GM18511 (cell line): ENCODE data around the gene VMAC.
"Not testable (repeated sequence)": the region's sequence is repeated elsewhere in the genome, so short reads cannot be mapped to it uniquely, and the experiment has no call there.

Source experiments
- ATAC-seq: cut with Tn5 transposase; IDR thresholded peaks from one replicate; pipeline ENCODE4 v1.9.1; 2021; ENCODE audit warnings: mild to moderate bottlenecking, moderate library complexity; ENCODE audit not compliant: unreplicated experiment

Gene VMAC

DNA sequence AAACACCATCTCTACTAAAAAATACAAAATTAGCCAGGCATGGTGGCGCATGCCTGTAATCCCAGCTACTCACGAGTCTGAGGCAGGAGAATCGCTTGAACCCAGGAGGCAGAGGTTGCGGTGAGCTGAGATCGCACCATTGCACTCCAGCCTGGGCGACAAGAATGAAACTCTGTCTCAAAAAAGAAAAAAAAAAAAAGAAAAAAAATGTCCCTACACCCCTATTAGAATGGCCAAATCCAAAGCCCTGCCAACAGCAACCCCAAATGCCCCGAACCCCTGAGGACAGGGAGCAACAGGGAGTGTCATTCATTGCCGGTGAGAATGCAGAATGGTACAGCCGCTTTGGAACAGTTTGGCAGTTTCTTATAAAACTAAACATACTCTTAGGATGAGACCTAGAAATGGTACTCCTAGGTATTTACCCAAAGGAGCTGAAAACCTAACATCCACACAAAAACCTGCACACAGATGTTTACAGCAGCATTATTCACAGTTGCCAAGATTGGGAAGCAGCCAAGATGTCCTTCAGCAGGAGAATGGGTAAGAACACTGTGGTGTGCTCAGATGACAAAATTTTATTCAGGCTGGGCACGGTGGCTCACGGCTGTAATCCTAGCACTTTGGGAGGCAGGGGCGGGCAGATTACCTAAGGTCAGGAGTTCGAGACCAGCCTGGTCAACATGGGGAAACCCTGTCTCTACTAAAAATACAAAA is 21.4 kb upstream of the VMAC start:
- ATAC-seq, result not testable (repeated sequence)

GRCh38 chr19:5884065-5884811 is 20.4 kb upstream of the VMAC start:
- not testable (repeated sequence) for ATAC-seq

GRCh38 chr19:5889288-5889971 is 15.2 kb upstream of the VMAC start:
- no peak for ATAC-seq

GRCh38 chr19:5890099-5890498 is 14.6 kb upstream of the VMAC start:
- ATAC-seq, result no peak

DNA sequence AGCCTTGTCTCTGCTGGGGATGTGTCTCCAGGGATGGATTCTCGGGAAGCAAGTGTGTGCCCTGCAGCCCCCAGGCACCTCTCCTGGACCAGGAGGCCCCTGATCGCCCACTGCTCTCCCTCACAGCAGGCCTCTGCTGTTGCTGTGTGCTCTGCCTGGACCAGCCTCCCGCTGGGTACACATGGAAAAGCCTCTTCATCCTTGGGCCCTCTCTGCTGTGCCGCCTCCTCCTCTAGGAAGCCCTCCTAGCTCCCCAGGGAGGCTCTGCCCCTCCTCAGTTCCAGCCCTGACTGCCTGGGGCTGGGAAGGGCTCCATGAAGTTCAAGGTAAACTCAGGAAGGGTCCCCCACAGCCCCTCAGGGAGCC is 13.1 kb upstream of the VMAC start:
- ATAC-seq, result no peak

- ATAC-seq, result no peak
Measured at GRCh38 chr19:5891938-5892771, 12.5 kb upstream of the VMAC start.

GRCh38 chr19:5892772-5893275 is 11.8 kb upstream of the VMAC start:
- ATAC-seq, result no peak

GRCh38 chr19:5893296-5893903 is 11.3 kb upstream of the VMAC start:
- ATAC-seq, result no peak

DNA sequence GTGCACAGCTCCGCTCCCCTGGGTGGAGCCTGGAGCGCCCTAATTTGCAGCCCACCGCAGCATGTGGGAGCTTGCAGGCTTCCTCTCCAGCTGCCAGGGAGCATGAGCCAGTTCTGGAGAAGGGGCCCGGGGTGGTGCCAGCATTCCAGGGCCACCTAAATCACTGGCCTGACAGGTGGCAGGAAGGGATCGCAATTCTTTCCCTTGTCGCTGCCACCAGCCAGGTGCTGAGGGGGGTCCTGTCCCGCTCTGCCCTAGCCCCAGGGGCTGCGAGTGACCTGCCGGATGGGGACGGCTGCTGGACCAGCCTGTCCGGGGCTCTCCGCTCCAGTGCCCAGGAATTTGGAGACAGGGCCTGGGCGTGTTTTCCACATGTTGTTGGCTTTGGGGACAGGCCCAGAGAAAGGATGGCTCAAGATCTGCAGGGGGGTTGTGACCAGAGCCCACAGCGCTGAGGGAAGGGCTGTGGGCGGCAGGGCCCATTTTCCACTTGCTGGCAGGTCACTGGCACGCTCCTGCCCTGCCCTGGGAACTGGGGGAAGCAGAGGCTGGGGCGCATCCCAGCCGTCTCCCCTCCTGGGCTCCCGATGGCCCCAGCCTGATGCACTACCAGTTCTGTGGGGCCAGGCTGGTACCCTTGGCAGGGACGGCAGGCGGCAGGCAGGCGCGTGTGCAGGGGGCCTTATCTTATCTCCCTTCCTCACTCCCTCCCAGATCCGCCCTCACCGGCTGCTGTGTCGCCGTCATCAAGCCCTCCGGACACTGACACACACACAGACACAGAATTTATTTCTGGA is 10.6 kb upstream of the VMAC start:
- no peak for ATAC-seq

- ATAC-seq, result no peak
Measured at GRCh38 chr19:5894704-5895349, 9.8 kb upstream of the VMAC start.

DNA sequence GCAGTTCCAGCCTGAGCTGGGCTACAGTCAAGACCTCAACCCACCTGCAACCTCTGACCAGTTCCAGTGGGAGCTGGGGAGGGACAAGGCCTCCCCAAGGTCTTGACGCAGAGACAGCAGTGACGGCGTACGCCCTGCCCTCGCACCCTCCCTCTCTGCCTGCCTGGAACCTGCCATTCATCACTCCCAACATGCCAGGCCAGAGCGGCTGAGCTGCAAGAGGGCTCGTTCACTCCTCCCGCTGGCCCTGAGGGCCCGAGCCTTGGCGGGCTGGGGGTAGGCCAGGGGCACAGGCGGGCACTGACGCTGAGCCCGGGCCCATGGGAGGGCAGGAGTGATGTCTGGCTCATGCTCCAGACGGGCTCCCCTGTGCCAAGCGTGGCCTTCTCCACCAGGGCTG is 9.3 kb upstream of the VMAC start:
- no peak for ATAC-seq

- ATAC-seq, result no peak
Measured at GRCh38 chr19:5895890-5896289, 8.8 kb upstream of the VMAC start.

DNA sequence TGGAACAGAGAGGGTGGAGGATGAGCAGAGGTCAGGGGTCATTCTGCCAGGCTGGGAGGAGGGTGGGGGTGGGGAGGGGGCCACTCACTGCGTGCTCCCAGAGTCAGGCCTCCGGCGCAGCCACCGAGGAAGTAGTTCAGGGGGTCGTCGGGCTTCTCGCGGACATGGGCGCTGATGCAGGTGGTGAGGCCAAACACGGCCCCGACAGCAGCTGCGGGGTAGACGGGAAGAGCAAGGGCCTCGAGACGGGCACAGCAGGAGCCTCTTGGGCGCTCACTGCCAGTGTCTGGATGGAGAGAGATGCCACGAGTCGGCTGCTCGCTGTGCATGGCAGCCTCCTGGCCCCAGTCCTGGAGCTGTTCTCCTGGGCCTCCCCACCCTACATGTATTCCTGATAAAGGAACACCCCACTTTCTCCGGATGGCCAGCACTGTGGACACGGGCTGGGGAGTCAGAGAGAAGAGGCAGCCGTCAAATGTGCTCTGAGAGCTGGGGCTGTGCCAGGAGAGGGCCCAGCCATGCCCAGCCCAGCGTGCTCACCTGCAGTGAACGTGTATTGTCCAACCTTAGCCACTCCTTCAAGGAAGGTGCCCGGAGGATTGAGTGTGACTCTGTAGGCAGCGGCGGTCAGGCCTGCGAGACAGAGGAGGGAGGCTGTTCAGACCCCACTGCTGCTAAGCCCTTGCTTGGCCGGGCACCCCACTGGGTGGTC is 8.2 kb upstream of the VMAC start:
- no peak for ATAC-seq

DNA sequence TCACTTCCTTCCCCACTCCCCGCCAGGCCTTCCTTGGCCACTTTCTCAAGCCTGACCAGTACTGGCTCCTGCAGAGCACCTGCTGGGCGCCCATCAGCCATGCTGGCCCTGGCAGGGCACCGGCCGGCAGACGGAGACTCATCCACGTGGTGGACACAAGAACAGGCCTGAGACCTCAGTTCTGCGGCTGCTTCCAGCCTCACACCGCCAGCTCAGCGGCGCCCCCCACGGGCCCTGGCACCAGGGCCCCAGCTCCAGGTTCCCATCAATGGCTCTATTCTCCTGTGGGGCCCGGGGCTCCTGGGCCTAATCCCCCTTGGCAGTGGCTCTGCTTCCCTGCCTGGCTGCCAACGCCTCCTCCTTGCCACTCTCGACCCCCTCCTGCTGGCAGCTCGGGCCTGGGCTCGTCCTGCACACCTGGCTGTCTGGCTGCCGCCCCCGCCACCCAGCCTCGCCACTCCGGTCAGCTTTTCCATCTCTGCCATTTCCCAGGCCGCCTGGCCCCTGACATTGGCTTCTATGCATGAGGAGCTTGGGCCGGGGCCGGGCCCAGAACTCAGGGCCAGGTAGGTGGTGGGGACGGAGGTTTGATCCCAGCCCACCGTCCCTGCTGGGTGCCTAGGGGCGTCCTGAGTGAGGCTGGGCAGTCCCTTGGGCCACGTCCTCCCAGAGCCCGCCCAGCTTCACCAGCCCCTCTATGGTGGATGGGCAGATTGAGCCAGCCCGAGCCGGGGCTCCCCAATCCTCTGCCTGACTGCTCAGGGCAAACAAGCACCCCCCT is 7.3 kb upstream of the VMAC start:
- ATAC-seq, result no peak

DNA sequence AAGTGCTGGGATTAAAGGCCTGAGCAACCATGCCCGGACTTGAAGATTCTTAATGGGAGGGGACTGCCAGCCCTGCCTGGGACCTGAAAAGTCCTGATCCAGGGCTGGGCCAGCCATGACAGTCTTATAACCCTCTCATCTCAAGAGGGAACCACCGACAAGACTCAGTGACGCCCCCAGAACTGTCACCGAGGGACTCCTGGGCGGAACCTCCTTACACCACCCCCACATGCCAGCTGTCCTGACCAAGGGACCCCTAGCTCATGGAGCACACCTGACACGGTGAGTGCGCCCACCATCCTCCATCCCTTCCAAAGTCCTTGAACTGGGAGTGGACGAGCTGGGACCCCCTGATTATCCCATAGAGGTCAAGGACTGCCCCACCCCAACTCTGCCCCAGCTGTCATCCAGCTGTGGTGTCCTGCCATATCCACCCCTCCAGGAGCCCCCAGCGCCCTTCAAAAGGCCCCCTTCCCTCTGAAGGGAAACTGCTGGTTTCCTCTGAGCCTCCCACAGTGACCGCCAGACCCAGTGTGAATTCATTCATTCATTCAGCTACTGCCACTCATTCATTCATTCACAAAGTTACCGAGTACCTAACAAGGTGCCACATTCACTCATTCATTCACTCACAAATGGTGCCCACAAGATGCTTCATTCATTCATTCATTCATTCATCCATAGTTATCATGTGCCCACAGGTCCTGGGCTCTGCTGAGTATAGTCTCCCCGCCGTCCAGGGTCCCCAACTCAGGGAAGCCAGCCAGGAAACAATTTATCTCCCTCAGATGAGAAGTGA is 4.7 kb upstream of the VMAC start:
- ATAC-seq, result no peak

- no peak for ATAC-seq
Measured at GRCh38 chr19:5900976-5901375, 3.7 kb upstream of the VMAC start.

- no peak for ATAC-seq
Measured at GRCh38 chr19:5903056-5903623, 1.5 kb upstream of the VMAC start.
